Neural progenitor cell (in vitro differentiated cells): ENCODE measurements around the gene H2BK1. TPM values are rescaled to one million over a fixed set of nuclear protein-coding genes. Genes with fewer than 3 reads are reported as not detected.

Experiments used
- DNase-seq: peaks from one replicate; pipeline ENCODE4 v3.0.0-alpha.2; 2016; ENCODE audit warnings: low spot score
- H2AFZ ChIP-seq: fragments of 200-600 bp; sonication (generic); replicated peaks from 2 replicates; pipeline ENCODE4 v1.6.1; 2016; ENCODE audit warnings: antibody characterized with exemption
- H3F3A ChIP-seq: fragments of 200-600 bp; sonication (generic); 2 replicates; pipeline ENCODE4 v1.6.1; 2016; ENCODE audit warnings: antibody characterized with exemption, low read depth
- H3K27ac ChIP-seq: fragments of 200-600 bp; sonication (generic); 2 replicates; pipeline ENCODE4 v1.5.1; 2016; ENCODE audit warnings: mild to moderate bottlenecking
- H3K27me3 ChIP-seq: fragments of 200-600 bp; sonication (generic); 2 replicates; pipeline ENCODE4 v1.6.1; 2016; ENCODE audit warnings: mild to moderate bottlenecking, moderate library complexity
- H3K36me3 ChIP-seq: fragments of 200-600 bp; sonication (generic); 2 replicates; pipeline ENCODE4 v1.5.1; 2016
- H3K4me1 ChIP-seq: fragments of 200-600 bp; sonication (generic); 2 replicates; pipeline ENCODE4 v1.6.1; 2016; ENCODE audit warnings: mixed run types
- H3K4me2 ChIP-seq: fragments of 200-600 bp; sonication (generic); 2 replicates; pipeline ENCODE4 v1.6.1; 2016
- H3K4me3 ChIP-seq: fragments of 200-600 bp; sonication (generic); 2 replicates; pipeline ENCODE4 v1.5.1; 2016
- H3K79me2 ChIP-seq: fragments of 200-600 bp; sonication (generic); 2 replicates; pipeline ENCODE4 v1.6.1; 2016; ENCODE audit warnings: low read depth
- H3K9ac ChIP-seq: fragments of 200-600 bp; sonication (generic); 2 replicates; pipeline ENCODE4 v1.6.1; 2016
- H3K9me3 ChIP-seq: fragments of 200-600 bp; sonication (generic); 2 replicates; pipeline ENCODE4 v1.5.1; 2016; ENCODE audit warnings: low read depth
- H4K20me1 ChIP-seq: fragments of 200-600 bp; sonication (generic); 2 replicates; pipeline ENCODE4 v1.6.1; 2016; ENCODE audit warnings: low read depth
- H3K27ac Mint-ChIP-seq: 3 replicates; pipeline ENCODE4 v1.8.0; 2021; ENCODE audit warnings: mixed read lengths
- H3K27me3 Mint-ChIP-seq: 2 replicates; pipeline ENCODE4 v1.8.0; 2022; ENCODE audit warnings: low read depth, mild to moderate bottlenecking, inconsistent platforms, moderate library complexity, mixed read lengths; ENCODE audit not compliant: insufficient read depth
- H3K36me3 Mint-ChIP-seq: 3 replicates; pipeline ENCODE4 v1.8.0; 2021; ENCODE audit warnings: mixed read lengths
- H3K4me1 Mint-ChIP-seq: 3 replicates; pipeline ENCODE4 v1.8.0; 2021; ENCODE audit warnings: mixed read lengths
- H3K4me3 Mint-ChIP-seq: 3 replicates; pipeline ENCODE4 v1.8.0; 2021; ENCODE audit warnings: mild to moderate bottlenecking, moderate library complexity, mixed read lengths
- H3K9me3 Mint-ChIP-seq: 3 replicates; pipeline ENCODE4 v1.8.0; 2020; ENCODE audit warnings: mixed read lengths
- EZH2 ChIP-seq: fragments of 200-600 bp; sonication (generic); IDR thresholded peaks from 2 replicates; pipeline ENCODE4 v1.6.1; 2017; ENCODE audit warnings: antibody characterized with exemption, mild to moderate bottlenecking, moderate library complexity
- EZH2phosphoT487 ChIP-seq: fragments of 200-600 bp; sonication (generic); IDR thresholded peaks from 2 replicates; pipeline ENCODE4 v1.6.1; 2017; ENCODE audit warnings: antibody characterized with exemption
- total RNA-seq: library from RNA; depleted of rRNA; stranded (reverse); fragments of >200 nt; gene quantifications from 2 replicates; pipeline ENCODE4 v1.2.3, GENCODE V29; 2015; ENCODE audit warnings: low replicate concordance
- TF ChIP-seq, protein P1 (sequence below): fragments of 200-600 bp; sonication (generic); IDR thresholded peaks from 2 replicates; pipeline ENCODE4 v1.5.1; 2017; ENCODE audit warnings: antibody characterized with exemption, mild to moderate bottlenecking

H2BK1 gene
- total RNA-seq, 1 donor from 2014 or later, result not detected

DNA sequence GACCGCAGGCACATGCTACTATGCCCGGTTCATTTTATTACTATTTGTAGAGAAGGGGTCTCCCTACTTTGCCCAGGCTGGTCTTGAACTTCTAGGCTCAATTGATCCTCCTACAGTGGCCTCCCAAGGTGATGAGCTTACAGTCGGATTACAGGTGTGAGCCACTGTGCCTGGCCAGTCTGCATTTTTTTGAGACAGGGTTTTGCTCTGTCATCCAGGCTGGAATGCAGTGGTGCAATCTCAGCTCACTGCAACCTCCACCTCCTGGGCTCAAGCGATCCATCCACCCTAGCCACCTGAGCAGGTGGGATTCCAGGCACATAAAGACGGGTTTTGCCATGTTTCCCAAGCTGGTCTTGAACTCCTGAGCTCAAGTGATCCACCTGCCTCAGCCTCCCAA, 2.3 kb upstream of the H2BK1 start:
- Histone ChIP-seq H3K27me3 (no peaks in the 10 kb centered on the region), H3F3A (peaks cover 16% of the 10 kb centered on the region), H3K4me1 (peaks cover 18% of the 10 kb centered on the region), H3K27ac (no peak overlapping the region), H4K20me1 (peaks cover 7% of the 10 kb centered on the region), H3K4me2 (no peak overlapping the region), H3K9ac (no peak overlapping the region), H3K9me3 (no peaks in the 10 kb centered on the region), H3K4me3 (no peak overlapping the region), H3K79me2 (no peaks in the 10 kb centered on the region), H2AFZ (no peak overlapping the region), H3K36me3 (no peaks in the 10 kb centered on the region)
- DNase-seq, result no peak
- Mint-ChIP-seq H3K4me3 (no peak overlapping the region), H3K36me3 (peaks cover 11% of the 10 kb centered on the region), H3K4me1 (peaks cover 2% of the 10 kb centered on the region), H3K9me3 (no peaks in the 10 kb centered on the region), H3K27ac (no peak overlapping the region), H3K27me3 (peaks cover 6% of the 10 kb centered on the region)
- TF ChIP-seq EZH2 (no peak), EZH2phosphoT487 (no peak)
- TF ChIP-seq, protein P1, sequence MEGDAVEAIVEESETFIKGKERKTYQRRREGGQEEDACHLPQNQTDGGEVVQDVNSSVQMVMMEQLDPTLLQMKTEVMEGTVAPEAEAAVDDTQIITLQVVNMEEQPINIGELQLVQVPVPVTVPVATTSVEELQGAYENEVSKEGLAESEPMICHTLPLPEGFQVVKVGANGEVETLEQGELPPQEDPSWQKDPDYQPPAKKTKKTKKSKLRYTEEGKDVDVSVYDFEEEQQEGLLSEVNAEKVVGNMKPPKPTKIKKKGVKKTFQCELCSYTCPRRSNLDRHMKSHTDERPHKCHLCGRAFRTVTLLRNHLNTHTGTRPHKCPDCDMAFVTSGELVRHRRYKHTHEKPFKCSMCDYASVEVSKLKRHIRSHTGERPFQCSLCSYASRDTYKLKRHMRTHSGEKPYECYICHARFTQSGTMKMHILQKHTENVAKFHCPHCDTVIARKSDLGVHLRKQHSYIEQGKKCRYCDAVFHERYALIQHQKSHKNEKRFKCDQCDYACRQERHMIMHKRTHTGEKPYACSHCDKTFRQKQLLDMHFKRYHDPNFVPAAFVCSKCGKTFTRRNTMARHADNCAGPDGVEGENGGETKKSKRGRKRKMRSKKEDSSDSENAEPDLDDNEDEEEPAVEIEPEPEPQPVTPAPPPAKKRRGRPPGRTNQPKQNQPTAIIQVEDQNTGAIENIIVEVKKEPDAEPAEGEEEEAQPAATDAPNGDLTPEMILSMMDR, result no peak

DNA sequence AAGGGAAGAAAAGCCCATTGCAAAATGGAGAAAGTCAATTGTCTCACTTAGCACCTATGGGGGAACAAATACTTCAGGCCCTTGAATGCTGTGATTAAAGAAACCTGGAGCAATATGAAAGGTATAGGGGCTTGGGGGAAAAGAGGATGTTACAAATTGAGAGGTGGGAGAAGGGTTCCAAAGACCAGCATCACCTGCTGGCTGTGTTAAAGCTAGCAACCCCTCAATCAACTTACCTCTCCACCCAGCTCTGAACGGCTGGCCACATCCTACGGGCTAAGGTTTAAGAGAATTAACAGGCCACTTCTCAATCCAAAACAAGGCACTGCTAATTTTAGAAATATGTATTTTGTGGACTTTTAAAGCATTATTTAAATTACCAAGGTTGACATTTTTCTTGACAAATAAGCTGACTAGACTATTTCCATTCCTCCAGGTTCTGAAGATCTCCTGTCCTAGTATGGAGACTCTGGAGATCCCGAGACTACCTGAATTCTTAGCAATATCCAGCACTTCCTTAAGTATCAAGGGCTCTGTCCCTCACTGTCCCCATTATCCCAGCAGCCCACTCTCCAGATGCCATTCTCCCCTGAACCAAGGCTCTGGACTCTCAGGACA, 976 bp upstream of the H2BK1 start:
- Mint-ChIP-seq H3K4me3 (no peak overlapping the region), H3K27ac (no peak overlapping the region), H3K9me3 (no peaks in the 10 kb centered on the region), H3K4me1 (peaks cover 2% of the 10 kb centered on the region), H3K27me3 (peaks cover 7% of the 10 kb centered on the region), H3K36me3 (peaks cover 11% of the 10 kb centered on the region)
- Histone ChIP-seq H3K36me3 (no peaks in the 10 kb centered on the region), H3K27me3 (peaks cover under 1% of the 10 kb centered on the region), H3F3A (peaks cover 16% of the 10 kb centered on the region), H3K9me3 (no peaks in the 10 kb centered on the region), H3K9ac (no peak overlapping the region), H3K4me2 (no peak overlapping the region), H4K20me1 (peaks cover 7% of the 10 kb centered on the region), H2AFZ (no peak overlapping the region), H3K4me1 (peaks cover 18% of the 10 kb centered on the region), H3K4me3 (no peak overlapping the region), H3K27ac (peak overlapping the region; percentile 46), H3K79me2 (no peaks in the 10 kb centered on the region)
- TF ChIP-seq, protein P1, result no peak
- TF ChIP-seq EZH2 (no peak), EZH2phosphoT487 (no peak)
- DNase-seq, result no peak

DNA sequence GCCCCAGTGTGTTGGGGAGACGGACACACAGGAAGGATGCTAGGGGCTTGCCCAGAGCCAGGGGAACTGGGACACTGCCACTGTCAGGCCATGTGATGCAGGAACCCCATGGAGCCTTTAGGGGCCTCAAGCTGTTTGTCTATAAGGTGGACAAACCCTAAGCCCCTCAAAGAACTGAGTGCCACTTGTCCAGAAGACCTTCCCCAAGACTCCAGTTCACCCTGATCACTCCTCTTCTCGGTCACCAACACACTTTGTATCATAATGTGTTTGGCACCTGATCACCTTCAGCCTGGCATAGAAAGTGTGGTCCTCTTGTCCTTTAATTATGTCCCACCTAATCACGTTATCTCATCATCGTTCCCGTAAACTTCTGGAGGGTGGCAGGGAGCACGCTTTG, 700 bp downstream of the H2BK1 start:
- Histone ChIP-seq H3F3A (peaks cover 16% of the 10 kb centered on the region), H3K79me2 (no peaks in the 10 kb centered on the region), H3K9me3 (no peaks in the 10 kb centered on the region), H4K20me1 (peaks cover 7% of the 10 kb centered on the region), H3K27ac (no peak overlapping the region), H3K4me1 (peaks cover 18% of the 10 kb centered on the region), H3K27me3 (peaks cover 14% of the 10 kb centered on the region), H3K4me2 (no peak overlapping the region), H3K36me3 (no peaks in the 10 kb centered on the region), H2AFZ (no peak overlapping the region), H3K4me3 (no peak overlapping the region), H3K9ac (no peak overlapping the region)
- Mint-ChIP-seq H3K27ac (no peak overlapping the region), H3K27me3 (peaks cover 7% of the 10 kb centered on the region), H3K4me1 (peaks cover 2% of the 10 kb centered on the region), H3K36me3 (peaks cover 7% of the 10 kb centered on the region), H3K4me3 (no peak overlapping the region), H3K9me3 (no peaks in the 10 kb centered on the region)
- TF ChIP-seq EZH2phosphoT487 (no peak), EZH2 (no peak)
- TF ChIP-seq, protein P1, result no peak
- no peak for DNase-seq
